Measurements from ENCODE around the gene SLF2. TPM values are rescaled to one million over a fixed set of nuclear protein-coding genes. Genes with fewer than 3 reads are reported as not detected.
A peak's percentile ranks its signal among the peaks of the same experiment; 100 is the strongest.

The SLF2 gene
- total RNA-seq, 1 experiment from 2014 or later, result 23.1 TPM

- peak; percentile 11 for DNase-seq
- Histone ChIP-seq H3K27ac (ENCODE audit: insufficient read length, low read depth, low read length) (no peak overlapping the region), H3K9ac (ENCODE audit: extremely low read depth, insufficient read length, low read length) (no peak overlapping the region)
Measured at GRCh38 chr10:100888957-100889356, 23.8 kb upstream of the SLF2 start.

More at GRCh38 chr10:100888957-100889356, 23.8 kb upstream of the SLF2 start:
- H3K79me1 ChIP-seq (ENCODE audit: insufficient read depth, low read depth, low read length, poor library complexity, severe bottlenecking), result no peaks in the 10 kb centered on the region
- Mint-ChIP-seq H3K4me1 (peaks cover 17% of the 10 kb centered on the region in 2 experiments), H3K36me3 (ENCODE audit: insufficient read depth in 1 of 3, low read depth in 3 of 3) (no peaks in the 10 kb centered on the region), H3K4me3 (no peak overlapping the region), H3K27ac (no peak overlapping the region), H3K27me3 (ENCODE audit: low read depth) (peaks cover 22% of the 10 kb centered on the region), H3K9me3 (peaks cover 0 to 3% of the 10 kb centered on the region in 2 experiments; a peak in 1 of 5 replicates)
- no peak overlapping the region for H2BK20ac ChIP-seq (ENCODE audit: low read depth, low read length, poor library complexity, severe bottlenecking)
- no peaks in the 10 kb centered on the region for H3K27me3 ChIP-seq (ENCODE audit: insufficient read depth, low read length)
- no CpG with 5 or more reads among the region's 3 CpGs for WGBS (ENCODE audit: extremely low coverage, insufficient read length, low lambda C conversion rate)
- H3K4me1 ChIP-seq (ENCODE audit: insufficient read depth, low read length), result no peaks in the 10 kb centered on the region
- H3K18ac ChIP-seq (ENCODE audit: insufficient read length, low read depth, low read length), result no peak overlapping the region
- no peaks in the 10 kb centered on the region for H3K79me2 ChIP-seq (ENCODE audit: insufficient read depth, low read length)
- H4K20me1 ChIP-seq (ENCODE audit: control insufficient read depth, insufficient read depth, insufficient read length), result no peaks in the 10 kb centered on the region
- no peaks in the 10 kb centered on the region for H3K9me3 ChIP-seq (ENCODE audit: control insufficient read depth, low read depth, low read length)
- H2BK120ac ChIP-seq (ENCODE audit: low read depth, low read length, poor library complexity, severe bottlenecking), result no peak overlapping the region
- H4K5ac ChIP-seq (ENCODE audit: insufficient read length, low read depth, low read length), result no peak overlapping the region
- TF ChIP-seq CTCF (conservative IDR thresholded peaks at IDR 0.05), result peak; percentile 58
- peaks cover 3% of the 10 kb centered on the region for H3K23me2 ChIP-seq (ENCODE audit: insufficient read length, low read depth, low read length, poor library complexity, severe bottlenecking)
- H3T11ph ChIP-seq (ENCODE audit: low read length), result no peak overlapping the region
- H2AFZ ChIP-seq (ENCODE audit: low read length), result no peak overlapping the region
- no peak overlapping the region for H2BK5ac ChIP-seq (ENCODE audit: insufficient read length, low read length)
- no peak overlapping the region for H4K91ac ChIP-seq (ENCODE audit: insufficient read length, low read depth, low read length)
- no peak overlapping the region for H3K4me2 ChIP-seq (ENCODE audit: insufficient read depth, insufficient read length, low read length)
- H3K4ac ChIP-seq (ENCODE audit: low read depth, low read length), result no peak overlapping the region
- no peak overlapping the region for H3K23ac ChIP-seq (ENCODE audit: insufficient read length, low read depth, low read length)
- H2AK5ac ChIP-seq (ENCODE audit: insufficient read length, low read length), result no peak overlapping the region
- H3K56ac ChIP-seq (ENCODE audit: insufficient read length, low read depth, low read length), result no peak overlapping the region
- no peak overlapping the region for H4K8ac ChIP-seq (replicated peaks; ENCODE audit: insufficient read length, low read depth, low read length)
- no peak overlapping the region for H3K14ac ChIP-seq (ENCODE audit: insufficient read depth, low read length)
- H2BK15ac ChIP-seq (ENCODE audit: low read depth, low read length), result no peak overlapping the region
- no peak overlapping the region for H2BK12ac ChIP-seq (ENCODE audit: insufficient read length, low read depth, low read length)

Data from H9 (cell line).